B cell (primary cell): ENCODE data around the gene RCSD1. TPM values are rescaled to one million over a fixed set of nuclear protein-coding genes. Genes with fewer than 3 reads are reported as not detected.

Source experiments
- ATAC-seq: fragments of 200-7000 bp; cut with Tn5 transposase; one replicate; pipeline ENCODE4 v1.10.0; 2021; ENCODE audit warnings: low read depth, mild to moderate bottlenecking, moderate number of reproducible peaks, moderate library complexity
- CTCF ChIA-PET: fragments of 350-600 bp; sonication (Branson Sonifier 250); formaldehyde crosslinking; loops from one replicate; lab custom pipeline; 2021; ENCODE audit warnings: antibody characterized with exemption, inconsistent platforms; lab: Charles Lee
- POLR2A ChIA-PET: fragments of 350-600 bp; sonication (Branson Sonifier 250); formaldehyde crosslinking; loops from one replicate; lab custom pipeline; 2021; ENCODE audit warnings: antibody characterized with exemption; lab: Charles Lee
- DNase-seq: peaks from one replicate; pipeline ENCODE4 v3.0.0; 2013
- H2AFZ ChIP-seq: 2 replicates; pipeline ENCODE4 v1.6.1; 2012; ENCODE audit warnings: mild to moderate bottlenecking, low read depth, low read length; ENCODE audit not compliant: insufficient read depth, poor library complexity, severe bottlenecking
- H3K27ac ChIP-seq, 2 donors: 1 replicate in 1 of 2; 2 replicates in 1 of 2; pipeline ENCODE4 v1.5.1; 2012 to 2013; ENCODE audit warnings: low read length in 2 of 2, mild to moderate bottlenecking in 2 of 2, moderate library complexity in 1 of 2
- H3K27me3 ChIP-seq, 4 experiments: fragments of 200-600 bp in 1 of 4; sonication (generic) in 1 of 4; replicated peaks in 1 of 4; 1 replicate in 2 of 4; 2 replicates in 2 of 4; pipeline versions ENCODE4 v1.6.1 to v1.7.0; 2013 to 2016; ENCODE audit warnings: low read length in 3 of 4, mild to moderate bottlenecking in 2 of 4, mixed read lengths in 1 of 4, moderate library complexity in 1 of 4; ENCODE audit not compliant: insufficient read depth in 4 of 4, control insufficient read depth in 3 of 4; ENCODE audit errors: control extremely low read depth in 1 of 4
- H3K36me3 ChIP-seq, 2 experiments: replicated peaks in 1 of 2; 1 replicate in 1 of 2; 2 replicates in 1 of 2; pipeline versions ENCODE4 v1.6.1 to v1.7.1; 2013; ENCODE audit warnings: low read length in 1 of 2; ENCODE audit not compliant: insufficient read depth in 2 of 2, control insufficient read depth in 1 of 2; ENCODE audit errors: control extremely low read depth in 1 of 2, extremely low read depth in 1 of 2
- H3K4me1 ChIP-seq, 2 donors: fragments of 200-600 bp in 1 of 2; sonication (generic) in 1 of 2; 1 replicate in 1 of 2; 2 replicates in 1 of 2; pipeline versions ENCODE4 v1.5.1 to v1.6.1; 2013 to 2017; ENCODE audit warnings: low read length in 2 of 2; ENCODE audit not compliant: control insufficient read depth in 2 of 2, insufficient read depth in 2 of 2
- H3K4me2 ChIP-seq: replicated peaks from 2 replicates; pipeline ENCODE3; 2012; ENCODE audit warnings: mild to moderate bottlenecking, low read depth, low read length; ENCODE audit not compliant: poor library complexity, severe bottlenecking
- H3K4me3 ChIP-seq, 5 experiments: fragments of 200-600 bp in 1 of 5; sonication (generic) in 1 of 5; 1 replicate in 3 of 5; 2 replicates in 2 of 5; pipeline versions ENCODE4 v1.5.1 to v1.7.0; 2011 to 2016; ENCODE audit warnings: low read length in 4 of 5, mild to moderate bottlenecking in 4 of 5, low read depth in 2 of 5, control low read depth in 1 of 5, moderate library complexity in 1 of 5; ENCODE audit not compliant: insufficient read depth in 1 of 5; ENCODE audit errors: control extremely low read depth in 1 of 5, extremely low read depth in 1 of 5
- H3K79me2 ChIP-seq: fragments of 200-600 bp; sonication (generic); one replicate; pipeline ENCODE4 v1.6.0; 2016; ENCODE audit warnings: low read length; ENCODE audit not compliant: control insufficient read depth, insufficient read depth
- H3K9ac ChIP-seq: fragments of 200-600 bp; sonication (generic); 2 replicates; pipeline ENCODE4 v1.6.1; 2017; ENCODE audit warnings: mild to moderate bottlenecking, low read length, moderate library complexity
- H3K9me3 ChIP-seq, 3 donors: one replicate each; pipeline versions ENCODE4 v1.6.1 to v1.7.1; 2013; ENCODE audit warnings: low read length in 2 of 3; ENCODE audit not compliant: control insufficient read depth in 2 of 3, insufficient read depth in 1 of 3; ENCODE audit errors: control extremely low read depth in 1 of 3
- H4K20me1 ChIP-seq: 2 replicates; pipeline ENCODE4 v1.6.0; 2012; ENCODE audit warnings: mild to moderate bottlenecking, low read length; ENCODE audit not compliant: insufficient read depth, control insufficient read depth, poor library complexity, severe bottlenecking
- H3K27ac Mint-ChIP-seq: one replicate; pipeline ENCODE4 v1.8.0; 2021; ENCODE audit warnings: mixed read lengths
- H3K27me3 Mint-ChIP-seq: one replicate; pipeline ENCODE4 v1.8.0; 2021; ENCODE audit warnings: mixed read lengths
- H3K4me1 Mint-ChIP-seq: one replicate; pipeline ENCODE4 v1.8.0; 2021; ENCODE audit warnings: mixed read lengths
- H3K4me3 Mint-ChIP-seq: one replicate; pipeline ENCODE4 v1.8.0; 2021; ENCODE audit warnings: mixed read lengths
- H3K9me3 Mint-ChIP-seq: one replicate; pipeline ENCODE4 v1.8.0; 2022; ENCODE audit warnings: mixed read lengths; ENCODE audit not compliant: insufficient read depth
- EZH2 ChIP-seq: IDR thresholded peaks from 2 replicates; pipeline ENCODE4 v1.6.1; 2012; ENCODE audit warnings: borderline replicate concordance, low read depth, mild to moderate bottlenecking, moderate library complexity, low read length; ENCODE audit not compliant: insufficient read depth, poor library complexity, severe bottlenecking
- WGBS: methylation state at CpG from one replicate; pipeline ENCODE4 v1.1.5; 2013; ENCODE audit warnings: missing lambda C conversion rate; ENCODE audit not compliant: insufficient coverage; 5-methylcytosine and 5-hydroxymethylcytosine counted together
- intact Hi-C: fragments of 100-400 bp; cut with micrococcal nuclease; formaldehyde crosslinking; loops from one replicate; pipeline ENCODE4 v1.10.0; 2022
- polyA plus RNA-seq: library from polyadenylated mRNA; depleted of rRNA; stranded (reverse); fragments of >200 nt; gene quantifications from 2 replicates; pipeline ENCODE4 v1.2.3, GENCODE V29; 2012
- total RNA-seq, 2 donors: library from RNA; stranded (reverse); fragments of 120-200 nt in 1 of 2; gene quantifications; 1 replicate in 1 of 2; 2 replicates in 1 of 2; pipeline versions ENCODE4 v1.2.3 to v1.2.4, GENCODE V29; 2013 to 2022
- TF ChIP-seq, protein P1 (sequence below): fragments of 200-600 bp; IDR thresholded peaks from one replicate; pipeline ENCODE4 v1.8.0; 2022; ENCODE audit warnings: antibody characterized with exemption, mild to moderate bottlenecking

Gene RCSD1
- total and polyA plus RNA-seq, 2 donors (not counting 1 experiment from before 2014, with no cell fraction given): 129 to 525 TPM

GRCh38 chr1:167635156-167635648 is 5.2 kb downstream of the RCSD1 start:
- no peaks in the 10 kb centered on the region for H3K27me3 Mint-ChIP-seq
- ChIA-PET POLR2A (interaction anchor here (0.5 to 12.9 kb wide), 8 partner anchors 10 to 310 kb away, joined by 3 to 289 read pairs (median 6); no protein-coding TSS in a partner anchor), CTCF (interaction anchor here (0.9 to 14.2 kb wide), 8 partner anchors 19 to 447 kb away, joined by 3 to 378 read pairs (median 4); no protein-coding TSS in a partner anchor)
- no peak overlapping the region for H2AFZ ChIP-seq
- H3K4me3 ChIP-seq: no peak overlapping the region
- peak overlapping the region; percentile 98 for H3K4me3 Mint-ChIP-seq
- peaks cover 100% of the 10 kb centered on the region for H3K79me2 ChIP-seq
- no peaks in the 10 kb centered on the region for H3K27me3 ChIP-seq
- 97% methylated on average over 12 of the region's 19 CpGs for WGBS
- DNase-seq: no peak
- peak overlapping the region; percentile 55 for H3K27ac Mint-ChIP-seq
- H3K9ac ChIP-seq: peak overlapping the region; percentile 6
- H3K36me3 ChIP-seq: peaks cover 6 to 59% of the 10 kb centered on the region in 2 experiments
- peak overlapping the region; percentile 91 for H3K4me2 ChIP-seq
- H3K4me1 Mint-ChIP-seq: peaks cover 83% of the 10 kb centered on the region
- intact Hi-C loops: no loop called here
- no peaks in the 10 kb centered on the region for H3K9me3 ChIP-seq
- TF ChIP-seq, protein P1, sequence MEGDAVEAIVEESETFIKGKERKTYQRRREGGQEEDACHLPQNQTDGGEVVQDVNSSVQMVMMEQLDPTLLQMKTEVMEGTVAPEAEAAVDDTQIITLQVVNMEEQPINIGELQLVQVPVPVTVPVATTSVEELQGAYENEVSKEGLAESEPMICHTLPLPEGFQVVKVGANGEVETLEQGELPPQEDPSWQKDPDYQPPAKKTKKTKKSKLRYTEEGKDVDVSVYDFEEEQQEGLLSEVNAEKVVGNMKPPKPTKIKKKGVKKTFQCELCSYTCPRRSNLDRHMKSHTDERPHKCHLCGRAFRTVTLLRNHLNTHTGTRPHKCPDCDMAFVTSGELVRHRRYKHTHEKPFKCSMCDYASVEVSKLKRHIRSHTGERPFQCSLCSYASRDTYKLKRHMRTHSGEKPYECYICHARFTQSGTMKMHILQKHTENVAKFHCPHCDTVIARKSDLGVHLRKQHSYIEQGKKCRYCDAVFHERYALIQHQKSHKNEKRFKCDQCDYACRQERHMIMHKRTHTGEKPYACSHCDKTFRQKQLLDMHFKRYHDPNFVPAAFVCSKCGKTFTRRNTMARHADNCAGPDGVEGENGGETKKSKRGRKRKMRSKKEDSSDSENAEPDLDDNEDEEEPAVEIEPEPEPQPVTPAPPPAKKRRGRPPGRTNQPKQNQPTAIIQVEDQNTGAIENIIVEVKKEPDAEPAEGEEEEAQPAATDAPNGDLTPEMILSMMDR: no peak
- TF ChIP-seq EZH2: no peak
- H3K4me1 ChIP-seq: peaks cover 72 to 77% of the 10 kb centered on the region in 2 donors
- no peaks in the 10 kb centered on the region for H3K9me3 Mint-ChIP-seq
- H3K27ac ChIP-seq: peak overlapping the region in 1 of 2 donors; percentile 93
- ATAC-seq: no peak
- H4K20me1 ChIP-seq: peaks cover 87% of the 10 kb centered on the region

DNA sequence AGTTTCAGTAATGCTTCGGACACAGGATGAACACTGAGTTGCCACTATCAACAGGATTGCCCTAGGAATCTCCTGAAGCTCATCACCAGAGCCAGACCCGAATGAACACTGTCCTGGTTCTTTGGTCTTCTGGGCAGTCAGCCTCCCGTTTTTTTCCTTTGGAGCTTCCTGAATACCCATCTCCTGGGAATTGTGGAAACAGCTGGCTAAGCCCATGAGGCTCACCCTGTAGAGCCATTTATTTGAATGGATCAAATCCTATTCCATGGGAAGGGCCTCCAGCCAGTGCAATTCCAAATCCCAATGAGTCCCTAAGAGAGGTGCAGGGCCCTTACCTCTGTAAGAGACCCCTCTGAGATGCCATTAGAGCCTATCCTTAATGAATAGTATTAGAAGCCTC is 5.9 kb downstream of the RCSD1 start:
- Mint-ChIP-seq H3K27ac (peak overlapping the region; percentile 77), H3K27me3 (no peaks in the 10 kb centered on the region), H3K9me3 (no peaks in the 10 kb centered on the region), H3K4me1 (peaks cover 86% of the 10 kb centered on the region), H3K4me3 (peak overlapping the region; percentile 88)
- ChIA-PET CTCF (interaction anchor here (0.9 to 14.2 kb wide), 11 partner anchors 13 to 81 kb away, joined by 3 to 378 read pairs (median 5); no protein-coding TSS in a partner anchor), POLR2A (interaction anchor here (0.5 to 12.9 kb wide), 7 partner anchors 10 to 310 kb away, joined by 3 to 289 read pairs (median 8); no protein-coding TSS in a partner anchor)
- ATAC-seq (no peak), DNase-seq (no peak)
- Histone ChIP-seq H3K27ac (peak overlapping the region in 1 of 2 donors; percentile 93), H3K9me3 (no peaks in the 10 kb centered on the region), H3K27me3 (no peaks in the 10 kb centered on the region), H3K9ac (peak overlapping the region; percentile 6), H3K4me2 (peak overlapping the region; percentile 91), H2AFZ (no peak overlapping the region), H3K36me3 (peaks cover 6 to 67% of the 10 kb centered on the region in 2 experiments), H3K4me3 (no peak overlapping the region), H3K4me1 (peaks cover 78 to 84% of the 10 kb centered on the region in 2 donors), H3K79me2 (peaks cover 100% of the 10 kb centered on the region), H4K20me1 (peaks cover 95% of the 10 kb centered on the region)
- intact Hi-C loops: loop anchor here (2.0 kb wide), 1 partner anchor 53 kb away; no protein-coding TSS in a partner anchor
- WGBS: 61% methylated on average over 2 of the region's 3 CpGs
- TF ChIP-seq, protein P1: no peak
- no peak for TF ChIP-seq EZH2
